Activated CD4-positive, alpha-beta T cell treated with anti-CD3 and anti-CD28 coated beads for 24 hours (primary cell): ENCODE data around the gene ABHD18.
"Not testable (repeated sequence)": the region's sequence is repeated elsewhere in the genome, so short reads cannot be mapped to it uniquely, and the experiment has no call there.

Source experiments
- DNase-seq, 2 donors: peaks; one replicate each; pipeline ENCODE4 v3.0.0-alpha.2; 2020; ENCODE audit warnings: low read depth in 2 of 2

ABHD18 gene

GRCh38 chr4:128061566-128062536 is 96.6 kb downstream of the ABHD18 start:
- peak; percentile 24 to 39 for DNase-seq

DNA sequence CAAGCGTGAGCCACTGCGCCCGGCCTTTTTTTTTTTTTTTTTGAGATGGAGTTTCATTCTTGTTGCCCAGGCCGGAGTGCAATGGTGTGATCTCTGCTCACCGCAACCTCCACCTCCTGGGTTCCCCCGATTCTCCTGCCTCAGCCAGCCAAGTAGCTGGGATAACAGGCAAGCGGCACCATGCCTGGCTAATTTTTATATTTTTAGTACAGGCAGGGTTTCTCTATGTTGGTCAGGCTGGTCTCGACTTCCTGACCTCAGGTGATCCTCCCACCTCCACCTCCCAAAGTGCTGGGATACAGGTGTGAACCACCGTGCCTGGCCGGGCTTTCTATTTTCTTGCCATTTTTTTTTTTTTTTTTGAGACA is 101.2 kb downstream of the ABHD18 start:
- DNase-seq = not testable (repeated sequence)

GRCh38 chr4:128068918-128069317 is 103.7 kb downstream of the ABHD18 start:
- no peak for DNase-seq

DNA sequence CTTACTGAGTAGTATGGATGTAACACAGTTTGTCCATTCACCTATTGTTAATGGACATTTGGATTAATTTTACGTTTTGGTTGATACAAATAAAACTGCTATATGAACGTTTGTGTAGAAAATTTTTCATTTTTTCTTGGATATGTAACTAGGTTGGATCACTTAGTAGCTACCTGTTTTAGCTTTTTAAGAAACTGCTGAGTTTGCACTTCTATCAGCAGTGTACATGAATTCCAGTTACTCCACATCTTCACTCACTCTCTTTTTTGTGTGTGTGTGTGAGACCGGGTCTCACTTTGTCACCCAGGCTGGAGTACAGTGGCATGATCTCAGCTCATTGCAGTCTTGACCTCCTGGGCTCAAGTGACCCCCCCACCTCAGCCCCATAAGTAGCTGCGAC is 111.3 kb downstream of the ABHD18 start:
- DNase-seq = no peak
